Measurements from ENCODE around the gene ANAPC7. TPM values are rescaled to one million over a fixed set of nuclear protein-coding genes. Genes with fewer than 3 reads are reported as not detected.

The ANAPC7 gene
- 38.3 and 94.9 TPM in 2 replicates for total RNA-seq

GRCh38 chr12:110403146-110403975 lies at the start of gene ANAPC7:
Gene ANAPC7 (minus strand): TSS chr12:110403708. CDS start chr12:110403627, 81 bp downstream.

DNA sequence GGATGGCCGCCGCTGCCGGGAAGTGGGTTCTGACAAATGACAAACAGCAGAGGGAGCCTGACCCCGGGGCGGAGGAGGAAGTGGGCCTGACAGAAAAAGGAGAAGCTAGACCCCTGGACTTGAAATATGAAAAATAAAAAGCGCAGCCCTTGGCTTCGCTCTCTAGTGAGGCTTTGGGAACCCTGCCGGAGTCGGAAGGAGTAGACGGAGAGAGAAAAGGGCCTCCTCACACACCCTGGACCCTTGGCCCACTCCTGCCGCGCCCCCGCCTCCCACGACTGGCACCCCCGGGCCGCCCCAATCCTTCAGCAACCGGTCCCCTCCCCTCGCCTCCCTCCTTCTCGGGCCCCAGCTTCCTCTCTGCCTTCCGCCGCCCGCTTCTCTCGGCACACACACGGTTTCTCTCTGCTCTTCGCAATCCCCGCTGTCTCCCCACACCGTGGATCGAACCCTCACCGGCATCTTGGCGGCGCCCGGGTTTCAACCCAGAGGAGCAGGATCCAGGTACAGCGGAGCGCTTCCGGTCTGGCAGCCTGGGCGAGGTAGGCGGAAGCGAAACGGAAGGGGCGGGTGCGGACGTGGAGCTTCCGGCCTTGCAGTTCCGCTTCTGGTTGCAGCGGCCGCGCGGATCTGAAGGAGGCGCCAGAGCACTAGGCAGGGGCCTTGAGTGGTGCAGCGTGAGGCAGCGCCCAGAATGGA lies 46.4 kb upstream of the ANAPC7 start, which contains the start of gene ARPC3:
Gene ARPC3 (minus strand): TSS at position 539 of the 699 bp plus-strand sequence. CDS start 77 bp downstream, at position 462.

Other genes starting within 250 kb of the ANAPC7 start
- gene ATP2A2, start 122.5 kb downstream of the ANAPC7 start, total RNA-seq, result 175 and 264 TPM in 2 replicates
- 271 and 280 TPM in 2 replicates for gene ARPC3, start 46.6 kb upstream of the ANAPC7 start, total RNA-seq
- gene GPN3, start 64.5 kb upstream of the ANAPC7 start, total RNA-seq, result 14.0 and 19.1 TPM in 2 replicates
- 14.6 and 16.6 TPM in 2 replicates for gene FAM216A, start 65.1 kb upstream of the ANAPC7 start, total RNA-seq
- 46.8 and 51.7 TPM in 2 replicates for gene VPS29, start 98.4 kb upstream of the ANAPC7 start, total RNA-seq
- gene RAD9B, start 98.6 kb upstream of the ANAPC7 start, total RNA-seq, result under 0.01 and 0.78 TPM in 2 replicates
- gene PPTC7, start 179.6 kb upstream of the ANAPC7 start, total RNA-seq, result 6.2 and 10.4 TPM in 2 replicates
- gene TCTN1, start 210.4 kb upstream of the ANAPC7 start, total RNA-seq, result 22.9 and 24.9 TPM in 2 replicates